C4-2B (cell line): ENCODE data around the gene PRSS3.
"Not testable (repeated sequence)": the region's sequence is repeated elsewhere in the genome, so short reads cannot be mapped to it uniquely, and the experiment has no call there.

Experiments used
- ZFX ChIP-seq: fragments of 450-650 bp; IDR thresholded peaks from 2 replicates; pipeline ENCODE4 v1.6.1; 2017
- TF ChIP-seq, protein P1 (sequence below): fragments of 450-650 bp; conservative IDR thresholded peaks from 2 replicates; pipeline ENCODE4 v1.5.1; 2017; ENCODE audit warnings: mild to moderate bottlenecking

GRCh38 chr9:33774074-33774659 is 21.2 kb upstream of the PRSS3 start:
- TF ChIP-seq, protein P1, sequence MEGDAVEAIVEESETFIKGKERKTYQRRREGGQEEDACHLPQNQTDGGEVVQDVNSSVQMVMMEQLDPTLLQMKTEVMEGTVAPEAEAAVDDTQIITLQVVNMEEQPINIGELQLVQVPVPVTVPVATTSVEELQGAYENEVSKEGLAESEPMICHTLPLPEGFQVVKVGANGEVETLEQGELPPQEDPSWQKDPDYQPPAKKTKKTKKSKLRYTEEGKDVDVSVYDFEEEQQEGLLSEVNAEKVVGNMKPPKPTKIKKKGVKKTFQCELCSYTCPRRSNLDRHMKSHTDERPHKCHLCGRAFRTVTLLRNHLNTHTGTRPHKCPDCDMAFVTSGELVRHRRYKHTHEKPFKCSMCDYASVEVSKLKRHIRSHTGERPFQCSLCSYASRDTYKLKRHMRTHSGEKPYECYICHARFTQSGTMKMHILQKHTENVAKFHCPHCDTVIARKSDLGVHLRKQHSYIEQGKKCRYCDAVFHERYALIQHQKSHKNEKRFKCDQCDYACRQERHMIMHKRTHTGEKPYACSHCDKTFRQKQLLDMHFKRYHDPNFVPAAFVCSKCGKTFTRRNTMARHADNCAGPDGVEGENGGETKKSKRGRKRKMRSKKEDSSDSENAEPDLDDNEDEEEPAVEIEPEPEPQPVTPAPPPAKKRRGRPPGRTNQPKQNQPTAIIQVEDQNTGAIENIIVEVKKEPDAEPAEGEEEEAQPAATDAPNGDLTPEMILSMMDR: not testable (repeated sequence)
- TF ChIP-seq ZFX: not testable (repeated sequence)
